Endothelial cell of umbilical vein (primary cell): ENCODE data around the gene RASAL3. TPM values are rescaled to one million over a fixed set of nuclear protein-coding genes. Genes with fewer than 3 reads are reported as not detected.

Experiments used
- BruUV-seq: library from RNA; stranded (reverse); fragments of 400-500 nt; replicated peaks from 2 replicates; lab custom pipeline; 2021; lab: Mats Ljungman, UMichigan
- CTCF ChIA-PET: fragments of 300-600, 350-600 bp; sonication (Branson Sonifier 250); formaldehyde crosslinking; loops from one replicate; lab custom pipeline; 2021; ENCODE audit warnings: antibody characterized with exemption, inconsistent platforms; lab: Charles Lee
- POLR2A ChIA-PET: fragments of 300-600, 350-600 bp; sonication (Branson Sonifier 250); formaldehyde crosslinking; loops from one replicate; lab custom pipeline; 2021; ENCODE audit warnings: antibody characterized with exemption, inconsistent platforms; lab: Charles Lee
- DNase-seq: peaks from one replicate; pipeline ENCODE4 v3.0.0-alpha.2; 2011; ENCODE audit warnings: low read depth, low spot score
- FAIRE-seq: peaks from 2 replicates; lab custom pipeline; 2011; peaks lifted over from hg19 to GRCh38; lab: Jason Lieb, UNC
- H2AFZ ChIP-seq: 2 replicates; pipeline ENCODE4 v1.6.0; 2012; ENCODE audit warnings: low read depth, low read length, control low read depth, inconsistent platforms
- H3K27ac ChIP-seq: 2 replicates; pipeline ENCODE4 v1.5.1; 2011; ENCODE audit warnings: low read depth, mild to moderate bottlenecking, control low read depth, low read length, moderate library complexity; ENCODE audit not compliant: insufficient read depth
- H3K27me3 ChIP-seq, 2 experiments: 2 replicates each; pipeline versions ENCODE4 v1.6.0 to v1.6.1; 2011; ENCODE audit warnings: low read length in 2 of 2, mixed read lengths in 1 of 2; ENCODE audit not compliant: control insufficient read depth in 2 of 2, insufficient read depth in 2 of 2
- H3K36me3 ChIP-seq, 2 experiments: 2 replicates in 1 of 2; 3 replicates in 1 of 2; pipeline ENCODE4 v1.5.1; 2011; ENCODE audit warnings: low read length in 2 of 2, mild to moderate bottlenecking in 1 of 2, moderate library complexity in 1 of 2; ENCODE audit not compliant: control insufficient read depth in 2 of 2, insufficient read depth in 2 of 2; ENCODE audit errors: extremely low read depth in 1 of 2
- H3K4me1 ChIP-seq: 3 replicates; pipeline ENCODE4 v1.5.1; 2011; ENCODE audit warnings: mild to moderate bottlenecking, low read length; ENCODE audit not compliant: control insufficient read depth, insufficient read depth; ENCODE audit errors: extremely low read depth
- H3K4me2 ChIP-seq: 2 replicates; pipeline ENCODE4 v1.6.1; 2011; ENCODE audit warnings: low read length, control low read depth, mixed read lengths; ENCODE audit not compliant: insufficient read depth
- H3K4me3 ChIP-seq, 3 experiments: fragments of 200-600 bp in 1 of 3; sonication (generic), shearing (Covaris generic) in 1 of 3; replicated peaks in 1 of 3; 2 replicates each; pipeline ENCODE4 v1.5.1; 2011 to 2016; ENCODE audit warnings: control low read depth in 3 of 3, low read length in 3 of 3, mild to moderate bottlenecking in 2 of 3, inconsistent platforms in 1 of 3, low read depth in 1 of 3, moderate library complexity in 1 of 3; ENCODE audit not compliant: insufficient read depth in 1 of 3
- H3K79me2 ChIP-seq: 2 replicates; pipeline ENCODE4 v1.6.0; 2012; ENCODE audit warnings: low read length, inconsistent platforms; ENCODE audit not compliant: control insufficient read depth, insufficient read depth
- H3K9ac ChIP-seq: replicated peaks from 2 replicates; pipeline ENCODE3; 2011; ENCODE audit warnings: low read length, control low read depth; ENCODE audit not compliant: insufficient read depth; ENCODE audit errors: extremely low read depth
- H3K9me1 ChIP-seq: replicated peaks from 3 replicates; pipeline ENCODE4 v1.6.0; 2011; ENCODE audit warnings: mild to moderate bottlenecking, low read length; ENCODE audit not compliant: control insufficient read depth, insufficient read depth; ENCODE audit errors: extremely low read depth
- H3K9me3 ChIP-seq: replicated peaks from 2 replicates; pipeline ENCODE4 v1.5.1; 2012; ENCODE audit warnings: low read length, inconsistent platforms; ENCODE audit not compliant: control insufficient read depth, insufficient read depth
- H4K20me1 ChIP-seq: replicated peaks from 2 replicates; pipeline ENCODE3; 2011; ENCODE audit warnings: mild to moderate bottlenecking, low read length; ENCODE audit not compliant: control insufficient read depth, insufficient read depth; ENCODE audit errors: extremely low read depth
- EZH2 ChIP-seq: IDR thresholded peaks from 2 replicates; pipeline ENCODE4 v1.6.1; 2012; ENCODE audit warnings: borderline replicate concordance, low read depth, mild to moderate bottlenecking, moderate library complexity, low read length, inconsistent platforms; ENCODE audit not compliant: severe bottlenecking
- FOS ChIP-seq: IDR thresholded peaks from 2 replicates; pipeline ENCODE4 v1.6.1; 2011; ENCODE audit warnings: mild to moderate bottlenecking, low read length, moderate library complexity, borderline replicate concordance; ENCODE audit not compliant: insufficient read depth
- GATA2 ChIP-seq: IDR thresholded peaks from 2 replicates; pipeline ENCODE4 v1.7.0; 2011; ENCODE audit warnings: low read depth, mild to moderate bottlenecking, moderate library complexity, mixed read lengths, low read length; ENCODE audit not compliant: insufficient read length, insufficient read depth
- JUN ChIP-seq: IDR thresholded peaks from 2 replicates; pipeline ENCODE4 v1.6.1; 2011; ENCODE audit warnings: borderline replicate concordance, low read depth; ENCODE audit not compliant: insufficient read length, insufficient read depth
- MAX ChIP-seq: IDR thresholded peaks from 2 replicates; pipeline ENCODE4 v1.6.1; 2011; ENCODE audit not compliant: insufficient read depth, insufficient read length
- MYC ChIP-seq: IDR thresholded peaks from one replicate; pipeline ENCODE4 v1.6.1; 2011; ENCODE audit warnings: mild to moderate bottlenecking, low read depth, low read length
- POLR2A ChIP-seq: IDR thresholded peaks from 2 replicates; pipeline ENCODE4 v1.6.1; 2012; ENCODE audit warnings: low read depth, mild to moderate bottlenecking, control low read depth, low read length
- POLR2AphosphoS5 ChIP-seq: IDR thresholded peaks from 2 replicates; pipeline ENCODE4 v1.6.1; 2012; ENCODE audit warnings: low read depth, mild to moderate bottlenecking, control low read depth, low read length, moderate library complexity; ENCODE audit not compliant: insufficient read depth
- dilution Hi-C: fragments of 300-500 bp; cut with MboI; formaldehyde crosslinking; loops from one replicate; pipeline ENCODE4 v1.15.0; 2019; ENCODE audit warnings: low sequenced_read_pairs; ENCODE audit not compliant: extremely low pct_ligation_motif_present
- intact Hi-C: fragments of 100-400 bp; cut with micrococcal nuclease; formaldehyde crosslinking; loops from one replicate; pipeline ENCODE4 v1.10.0; 2022
- polyA plus RNA-seq, 4 experiments: library from polyadenylated mRNA; depleted of rRNA in 3 of 4; stranded (reverse) in 3 of 4; unstranded in 1 of 4; fragments of >200 nt; gene quantifications; 2 replicates each; pipeline versions ENCODE4 v1.2.1 to v1.2.3, GENCODE V29; 2011 to 2012; ENCODE audit warnings: missing spikeins in 1 of 4
- total RNA-seq: library from RNA; stranded (reverse); gene quantifications from 2 replicates; pipeline ENCODE4 v1.2.3, GENCODE V29; 2021
- TF ChIP-seq, protein P1 (sequence below), 2 donors: IDR thresholded peaks; 1 replicate in 1 of 2; 2 replicates in 1 of 2; pipeline ENCODE4 v1.5.1; 2011; ENCODE audit warnings: low read length in 2 of 2, mild to moderate bottlenecking in 2 of 2, moderate library complexity in 2 of 2, control low read depth in 1 of 2, inconsistent platforms in 1 of 2, low read depth in 1 of 2; ENCODE audit not compliant: insufficient read depth in 1 of 2; ENCODE audit errors: extremely low read depth in 1 of 2

Gene RASAL3
- total and polyA plus RNA-seq, 2 donors (not counting 3 experiments of a cell fraction or from before 2014, with no cell fraction given): 4.1 to 5.7 TPM

DNA sequence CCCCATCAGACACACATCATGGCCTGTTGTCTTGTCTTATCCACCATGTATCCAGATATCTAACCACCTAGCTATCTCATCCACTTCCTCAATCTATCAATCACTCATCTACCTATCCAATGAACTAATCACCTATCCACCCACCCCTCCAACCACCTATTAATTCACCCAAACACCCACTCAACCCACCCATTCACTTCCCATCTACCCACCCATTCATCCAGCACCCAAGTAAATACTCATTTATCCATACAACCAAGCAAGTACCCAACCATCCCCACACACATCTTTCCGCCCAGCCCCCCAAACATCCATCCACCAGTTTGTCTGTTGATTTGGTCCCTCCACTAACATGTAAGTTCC lies 13.8 kb downstream of the RASAL3 start:
- TF ChIP-seq MAX (no peak), EZH2 (no peak), MYC (no peak), POLR2A (no peak), POLR2AphosphoS5 (no peak), GATA2 (no peak), FOS (no peak), JUN (no peak)
- TF ChIP-seq, protein P1, sequence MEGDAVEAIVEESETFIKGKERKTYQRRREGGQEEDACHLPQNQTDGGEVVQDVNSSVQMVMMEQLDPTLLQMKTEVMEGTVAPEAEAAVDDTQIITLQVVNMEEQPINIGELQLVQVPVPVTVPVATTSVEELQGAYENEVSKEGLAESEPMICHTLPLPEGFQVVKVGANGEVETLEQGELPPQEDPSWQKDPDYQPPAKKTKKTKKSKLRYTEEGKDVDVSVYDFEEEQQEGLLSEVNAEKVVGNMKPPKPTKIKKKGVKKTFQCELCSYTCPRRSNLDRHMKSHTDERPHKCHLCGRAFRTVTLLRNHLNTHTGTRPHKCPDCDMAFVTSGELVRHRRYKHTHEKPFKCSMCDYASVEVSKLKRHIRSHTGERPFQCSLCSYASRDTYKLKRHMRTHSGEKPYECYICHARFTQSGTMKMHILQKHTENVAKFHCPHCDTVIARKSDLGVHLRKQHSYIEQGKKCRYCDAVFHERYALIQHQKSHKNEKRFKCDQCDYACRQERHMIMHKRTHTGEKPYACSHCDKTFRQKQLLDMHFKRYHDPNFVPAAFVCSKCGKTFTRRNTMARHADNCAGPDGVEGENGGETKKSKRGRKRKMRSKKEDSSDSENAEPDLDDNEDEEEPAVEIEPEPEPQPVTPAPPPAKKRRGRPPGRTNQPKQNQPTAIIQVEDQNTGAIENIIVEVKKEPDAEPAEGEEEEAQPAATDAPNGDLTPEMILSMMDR (IDR thresholded peaks at IDR 0.05; ENCODE audit: extremely low read depth in 1 of 2, insufficient read depth in 1 of 2, low read depth in 1 of 2, low read length in 2 of 2): no peak
- H3K9me3 ChIP-seq: no peaks in the 10 kb centered on the region
- DNase-seq (no peak), FAIRE-seq (no peak)
- CTCF ChIA-PET: interaction anchor here (3.4 to 7.1 kb wide), 2 partner anchors 18 to 105 kb away, joined by 29 to 60 read pairs; no protein-coding TSS in a partner anchor
- intact Hi-C loops: no loop called here
- POLR2A ChIA-PET: no interaction called here
- no TSS peak for BruUV-seq
- peaks cover 0 to 2% of the 10 kb centered on the region in 2 experiments for H3K27me3 ChIP-seq
- H3K4me3 ChIP-seq: no peak overlapping the region
- no peak overlapping the region for H3K9ac ChIP-seq
- H2AFZ ChIP-seq: peak overlapping the region; percentile 11
- no peaks in the 10 kb centered on the region for H3K36me3 ChIP-seq
- peaks cover 17% of the 10 kb centered on the region for H3K4me1 ChIP-seq
- no peak overlapping the region for H3K27ac ChIP-seq
- no peaks in the 10 kb centered on the region for H3K9me1 ChIP-seq
- H3K4me2 ChIP-seq: no peak overlapping the region
- H3K79me2 ChIP-seq: no peaks in the 10 kb centered on the region
- H4K20me1 ChIP-seq: no peaks in the 10 kb centered on the region
- dilution Hi-C loops: no loop called here
